HT-29 (cell line): ENCODE measurements around the gene RNF43. TPM values are rescaled to one million over a fixed set of nuclear protein-coding genes. Genes with fewer than 3 reads are reported as not detected.

Source experiments
- DNase-seq: peaks from one replicate; pipeline ENCODE4 v3.0.0-alpha.2; 2015; ENCODE audit warnings: low spot score
- total RNA-seq: library from RNA; depleted of rRNA; stranded (reverse); fragments of >200 nt; shearing (Covaris generic); gene quantifications from 2 replicates; pipeline ENCODE4 v1.2.3, GENCODE V29; 2014

The RNF43 gene
- total RNA-seq, 1 experiment from 2014 or later, result 136 TPM

- no peak for DNase-seq
Observed at GRCh38 chr17:58382108-58382871, 35.0 kb downstream of the RNF43 start.

- no peak for DNase-seq
Observed at GRCh38 chr17:58381124-58382035, 36.0 kb downstream of the RNF43 start.

GRCh38 chr17:58380207-58381123 is 36.9 kb downstream of the RNF43 start:
- DNase-seq, result no peak

- no peak for DNase-seq
Observed at GRCh38 chr17:58379511-58379824, 37.9 kb downstream of the RNF43 start.

- no peak for DNase-seq
Observed at GRCh38 chr17:58378733-58379510, 38.4 kb downstream of the RNF43 start.

- DNase-seq, result no peak
Observed at GRCh38 chr17:58377661-58378060, 39.7 kb downstream of the RNF43 start.

- peak; percentile 90 for DNase-seq
Observed at GRCh38 chr17:58377093-58377601, 40.2 kb downstream of the RNF43 start.

- no peak for DNase-seq
Observed at GRCh38 chr17:58376472-58377000, 40.8 kb downstream of the RNF43 start.

- DNase-seq, result no peak
Observed at GRCh38 chr17:58375811-58376210, 41.5 kb downstream of the RNF43 start.

GRCh38 chr17:58375256-58375655 is 42.1 kb downstream of the RNF43 start:
- DNase-seq, result no peak

GRCh38 chr17:58373923-58374322 is 43.4 kb downstream of the RNF43 start:
- no peak for DNase-seq

- no peak for DNase-seq
Observed at GRCh38 chr17:58373003-58373402, 44.3 kb downstream of the RNF43 start.

GRCh38 chr17:58371300-58371950 is 45.9 kb downstream of the RNF43 start:
- DNase-seq, result no peak

GRCh38 chr17:58370716-58371115 is 46.6 kb downstream of the RNF43 start:
- DNase-seq, result no peak

GRCh38 chr17:58370309-58370708 is 47.0 kb downstream of the RNF43 start:
- no peak for DNase-seq

- no peak for DNase-seq
Observed at GRCh38 chr17:58369214-58370031, 47.9 kb downstream of the RNF43 start.

GRCh38 chr17:58368860-58369213 is 48.5 kb downstream of the RNF43 start:
- DNase-seq, result no peak
